CD4-positive, alpha-beta memory T cell (primary cell): ENCODE results near the gene C6orf163. TPM values are rescaled to one million over a fixed set of nuclear protein-coding genes. Genes with fewer than 3 reads are reported as not detected.
"Not testable (repeated sequence)": the region's sequence is repeated elsewhere in the genome, so short reads cannot be mapped to it uniquely, and the experiment has no call there.

Experiments
- CTCF ChIA-PET: fragments of 350-600 bp; sonication (Branson Sonifier 250); formaldehyde crosslinking; loops from one replicate; lab custom pipeline; 2021; ENCODE audit warnings: inconsistent platforms; ENCODE audit not compliant: partially characterized antibody; lab: Charles Lee
- POLR2A ChIA-PET: fragments of 350-600 bp; sonication (Branson Sonifier 250); formaldehyde crosslinking; loops from one replicate; lab custom pipeline; 2021; ENCODE audit not compliant: partially characterized antibody; lab: Charles Lee
- DNase-seq, 5 donors: peaks; one replicate each; pipeline versions ENCODE4 v3.0.0 to v3.0.0-alpha.2; 2020 to 2022; ENCODE audit warnings: mixed read lengths in 1 of 5
- H3K27ac ChIP-seq: one replicate; pipeline ENCODE4 v1.7.0; 2013; ENCODE audit warnings: low read depth, low read length
- H3K27me3 ChIP-seq: 2 replicates; pipeline ENCODE4 v1.7.0; 2013; ENCODE audit warnings: mild to moderate bottlenecking, low read length, moderate library complexity; ENCODE audit not compliant: insufficient read depth
- H3K36me3 ChIP-seq: 2 replicates; pipeline ENCODE4 v1.7.0; 2013; ENCODE audit warnings: mild to moderate bottlenecking, low read length, moderate library complexity; ENCODE audit not compliant: insufficient read depth
- H3K4me1 ChIP-seq: 2 replicates; pipeline ENCODE4 v1.7.0; 2013; ENCODE audit warnings: mild to moderate bottlenecking, low read length, moderate library complexity; ENCODE audit not compliant: insufficient read depth
- H3K4me3 ChIP-seq, 2 donors: one replicate each; pipeline ENCODE4 v1.7.0; 2013; ENCODE audit warnings: low read length in 2 of 2, mild to moderate bottlenecking in 1 of 2
- H3K9me3 ChIP-seq, 2 donors: one replicate each; pipeline ENCODE4 v1.7.0; 2013; ENCODE audit warnings: low read length in 2 of 2, control low read depth in 1 of 2; ENCODE audit not compliant: control insufficient read depth in 1 of 2
- H3K27ac Mint-ChIP-seq, 7 donors: one replicate each; pipeline ENCODE4 v1.8.0; 2020 to 2021; ENCODE audit warnings: mixed read lengths in 7 of 7, mild to moderate bottlenecking in 6 of 7, inconsistent platforms in 3 of 7, moderate library complexity in 3 of 7
- H3K27me3 Mint-ChIP-seq, 2 donors: one replicate each; pipeline ENCODE4 v1.8.0; 2020 to 2021; ENCODE audit warnings: mixed read lengths in 2 of 2
- H3K36me3 Mint-ChIP-seq, 2 donors: one replicate each; pipeline ENCODE4 v1.8.0; 2020 to 2021; ENCODE audit warnings: mixed read lengths in 2 of 2, inconsistent platforms in 1 of 2, mild to moderate bottlenecking in 1 of 2
- H3K4me1 Mint-ChIP-seq, 4 donors: one replicate each; pipeline ENCODE4 v1.8.0; 2020 to 2021; ENCODE audit warnings: mixed read lengths in 4 of 4, mild to moderate bottlenecking in 1 of 4
- H3K4me3 Mint-ChIP-seq, 8 donors: one replicate each; pipeline ENCODE4 v1.8.0; 2020 to 2021; ENCODE audit warnings: mixed read lengths in 8 of 8, mild to moderate bottlenecking in 7 of 8, moderate library complexity in 6 of 8, inconsistent platforms in 3 of 8
- H3K9me3 Mint-ChIP-seq, 8 donors: one replicate each; pipeline ENCODE4 v1.8.0; 2020 to 2021; ENCODE audit warnings: mixed read lengths in 8 of 8, mild to moderate bottlenecking in 5 of 8, inconsistent platforms in 3 of 8, moderate library complexity in 1 of 8
- intact Hi-C: fragments of 100-400 bp; cut with micrococcal nuclease; formaldehyde crosslinking; loops from one replicate; pipeline ENCODE4 v1.15.1; 2023
- polyA plus RNA-seq, 2 donors: library from polyadenylated mRNA; unstranded; fragments of 300-500 nt; fragmentation: Illumina TruSeq; gene quantifications; one replicate each; pipeline ENCODE4 v1.2.3, GENCODE V29; 2021
- total RNA-seq, 2 experiments: library from RNA; stranded (reverse); gene quantifications; one replicate each; pipeline ENCODE4 v1.2.3, GENCODE V29; 2021

C6orf163 gene
- total and polyA plus RNA-seq, 4 experiments from 2014 or later, result 0.31 to 5.7 (median 4.1) TPM; not detected in 1

- Mint-ChIP-seq H3K36me3 (peaks cover 1 to 4% of the 10 kb centered on the region in 2 donors), H3K9me3 (peaks cover 0 to 4% (median 0%) of the 10 kb centered on the region in 8 donors), H3K27me3 (peaks cover 2 to 3% of the 10 kb centered on the region in 2 donors), H3K27ac (peak within 1 kb of the TSS; percentile 75 to 97 (median 96)), H3K4me3 (peak within 1 kb of the TSS; percentile 94 to 99 (median 98)), H3K4me1 (peaks cover 8 to 28% (median 15%) of the 10 kb centered on the region in 4 donors)
- Histone ChIP-seq H3K36me3 (no peaks in the 10 kb centered on the region), H3K4me1 (no peaks in the 10 kb centered on the region), H3K27me3 (no peaks in the 10 kb centered on the region), H3K27ac (peak within 1 kb of the TSS; percentile 70), H3K4me3 (peak within 1 kb of the TSS; percentile 88 to 92), H3K9me3 (no peaks in the 10 kb centered on the region)
- DNase-seq, result peak; percentile 79 to 85 (median 83)
- POLR2A ChIA-PET, result interaction anchor here (1.5 to 1.7 kb wide), 2 partner anchors 150 to 379 kb away, joined by 4 to 9 read pairs; partner anchors contain the start of genes AKIRIN2 and SLC35A1
- intact Hi-C loops, result loop anchor here (1.0 to 5.0 kb wide), 4 partner anchors 85 to 265 kb away; partner anchors contain the start of genes CFAP206, RARS2 and ZNF292
- CTCF ChIA-PET, result interaction anchor here (0.7 to 2.5 kb wide), 15 partner anchors 9 to 207 kb away, joined by 3 to 11 read pairs (median 4); partner anchors contain the start of gene SLC35A1
Observed at GRCh38 chr6:87322304-87323212, 22.1 kb upstream of the C6orf163 start, which contains the start of gene SMIM8. Gene SMIM8, plus strand, starts transcription at chr6:87322588. Its CDS starts 14,444 bp downstream, at chr6:87337032.

- H3K4me3 ChIP-seq, H3K36me3 ChIP-seq, POLR2A ChIA-PET, H3K4me1 ChIP-seq, H3K9me3 ChIP-seq, DNase-seq, H3K27me3 Mint-ChIP-seq, H3K27ac ChIP-seq, H3K27me3 ChIP-seq, H3K9me3 Mint-ChIP-seq, H3K36me3 Mint-ChIP-seq, CTCF ChIA-PET: not testable (repeated sequence)
- H3K27ac Mint-ChIP-seq, result peak overlapping the region in 1 of 7 donors; percentile 60
- peaks cover 8 to 33% (median 16%) of the 10 kb centered on the region in 4 donors for H3K4me1 Mint-ChIP-seq
- intact Hi-C loops, result loop anchor here (5.0 kb wide), 2 partner anchors 83 to 263 kb away; partner anchors contain the start of genes CFAP206 and RARS2
- peak overlapping the region in 7 of 8 donors; percentile 32 to 99 (median 59) for H3K4me3 Mint-ChIP-seq
Observed at GRCh38 chr6:87323880-87324279, 20.7 kb upstream of the C6orf163 start.

GRCh38 chr6:87330961-87331360, 13.7 kb upstream of the C6orf163 start:
- ChIA-PET CTCF (interaction anchor here (1.7 kb wide), 1 partner anchor 9 kb away, joined by 7 read pairs; the partner anchor contains the start of gene SMIM8), POLR2A (no interaction called here)
- DNase-seq, result no peak
- H3K36me3 Mint-ChIP-seq, result peaks cover 12 to 19% of the 10 kb centered on the region in 2 donors
- Histone ChIP-seq H3K27me3 (no peaks in the 10 kb centered on the region), H3K4me3 (no peak overlapping the region), H3K4me1 (peaks cover 11% of the 10 kb centered on the region), H3K27ac (no peak overlapping the region), H3K9me3 (no peaks in the 10 kb centered on the region), H3K36me3 (no peaks in the 10 kb centered on the region)
- intact Hi-C loops, result no loop called here
- no peaks in the 10 kb centered on the region for H3K27me3 Mint-ChIP-seq
- peaks cover 0 to 8% (median 2%) of the 10 kb centered on the region in 8 donors for H3K9me3 Mint-ChIP-seq
- no peak overlapping the region for H3K4me3 Mint-ChIP-seq
- H3K4me1 Mint-ChIP-seq, result peaks cover 16 to 27% (median 16%) of the 10 kb centered on the region in 4 donors
- H3K27ac Mint-ChIP-seq, result peak overlapping the region in 1 of 7 donors; percentile 1

GRCh38 chr6:87333033-87333432, 11.6 kb upstream of the C6orf163 start:
- H3K27ac ChIP-seq, result no peak overlapping the region
- no peak overlapping the region for H3K4me3 ChIP-seq
- intact Hi-C loops, result no loop called here
- ChIA-PET CTCF (no interaction called here), POLR2A (no interaction called here)
- no peaks in the 10 kb centered on the region for H3K36me3 ChIP-seq
- Mint-ChIP-seq H3K27me3 (no peaks in the 10 kb centered on the region), H3K27ac (peak overlapping the region in 1 of 7 donors; percentile 76), H3K36me3 (peaks cover 16 to 18% of the 10 kb centered on the region in 2 donors), H3K4me3 (peak overlapping the region in 1 of 8 donors; percentile 53), H3K9me3 (peaks cover 0 to 8% (median under 1%) of the 10 kb centered on the region in 8 donors), H3K4me1 (peaks cover 14 to 21% (median 18%) of the 10 kb centered on the region in 4 donors)
- H3K4me1 ChIP-seq, result peaks cover 11% of the 10 kb centered on the region
- no peaks in the 10 kb centered on the region for H3K9me3 ChIP-seq
- DNase-seq, result no peak
- H3K27me3 ChIP-seq, result no peaks in the 10 kb centered on the region

GRCh38 chr6:87333591-87334181, 10.9 kb upstream of the C6orf163 start:
- CTCF ChIA-PET, result no interaction called here
- Histone ChIP-seq H3K27ac (no peak overlapping the region), H3K27me3 (no peaks in the 10 kb centered on the region), H3K4me1 (peaks cover 11% of the 10 kb centered on the region), H3K4me3 (no peak overlapping the region), H3K36me3 (no peaks in the 10 kb centered on the region), H3K9me3 (no peaks in the 10 kb centered on the region)
- intact Hi-C loops, result no loop called here
- Mint-ChIP-seq H3K27me3 (no peaks in the 10 kb centered on the region), H3K27ac (peak overlapping the region in 4 of 7 donors; percentile 48 to 70 (median 62)), H3K4me1 (peaks cover 14 to 19% (median 17%) of the 10 kb centered on the region in 4 donors), H3K36me3 (peaks cover 23% of the 10 kb centered on the region in 2 donors), H3K9me3 (peaks cover 0 to 8% (median under 1%) of the 10 kb centered on the region in 8 donors), H3K4me3 (peak overlapping the region in 4 of 8 donors; percentile 18 to 55 (median 52))
- peak in 3 of 5 donors; percentile 6 to 9 (median 6) for DNase-seq
- POLR2A ChIA-PET, result no interaction called here

GRCh38 chr6:87334683-87335082, 9.9 kb upstream of the C6orf163 start:
- Histone ChIP-seq H3K9me3 (no peaks in the 10 kb centered on the region), H3K36me3 (no peaks in the 10 kb centered on the region), H3K4me3 (no peak overlapping the region), H3K4me1 (peaks cover 11% of the 10 kb centered on the region), H3K27me3 (no peaks in the 10 kb centered on the region), H3K27ac (no peak overlapping the region)
- POLR2A ChIA-PET, result no interaction called here
- H3K4me1 Mint-ChIP-seq, result peaks cover 14 to 18% (median 17%) of the 10 kb centered on the region in 4 donors
- no peaks in the 10 kb centered on the region for H3K27me3 Mint-ChIP-seq
- H3K4me3 Mint-ChIP-seq, result no peak overlapping the region
- H3K36me3 Mint-ChIP-seq, result peaks cover 26% of the 10 kb centered on the region in 2 donors
- no peak for DNase-seq
- no peak overlapping the region for H3K27ac Mint-ChIP-seq
- intact Hi-C loops, result no loop called here
- H3K9me3 Mint-ChIP-seq, result peaks cover 0 to 8% (median under 1%) of the 10 kb centered on the region in 8 donors
- CTCF ChIA-PET, result interaction anchor here (1.9 kb wide), 1 partner anchor 13 kb away, joined by 9 read pairs; the partner anchor contains the start of gene SMIM8
